Mesothelial cell of epicardium (in vitro differentiated cells): Measurements from ENCODE around the gene TRIO. TPM values are rescaled to one million over a fixed set of nuclear protein-coding genes. Genes with fewer than 3 reads are reported as not detected.

Experiments
- DNase-seq, 2 experiments: peaks; one replicate each; pipeline ENCODE4 v3.0.0; 2021; ENCODE audit warnings: low spot score in 2 of 2; ENCODE audit not compliant: unreplicated experiment in 2 of 2
- H3K27ac Mint-ChIP-seq: 2 replicates; pipeline ENCODE4 v1.8.0; 2021; ENCODE audit warnings: mixed read lengths
- H3K27me3 Mint-ChIP-seq: 2 replicates; pipeline ENCODE4 v1.8.0; 2021; ENCODE audit warnings: low read depth, mixed read lengths
- H3K36me3 Mint-ChIP-seq: 2 replicates; pipeline ENCODE4 v1.8.0; 2021; ENCODE audit warnings: mixed read lengths
- H3K4me1 Mint-ChIP-seq: 2 replicates; pipeline ENCODE4 v1.8.0; 2021; ENCODE audit warnings: mixed read lengths
- H3K4me3 Mint-ChIP-seq: 2 replicates; pipeline ENCODE4 v1.8.0; 2021; ENCODE audit warnings: mild to moderate bottlenecking, moderate library complexity, mixed read lengths
- H3K9me3 Mint-ChIP-seq: 2 replicates; pipeline ENCODE4 v1.8.0; 2021; ENCODE audit warnings: mixed read lengths
- total RNA-seq: library from RNA; stranded (reverse); gene quantifications from 3 replicates; pipeline ENCODE4 v1.2.1, GENCODE V29; 2021
- TF ChIP-seq, protein P1 (sequence below): fragments of 200-600 bp; sonication (generic); IDR thresholded peaks from one replicate; pipeline ENCODE4 v1.5.0; 2021; ENCODE audit warnings: antibody characterized with exemption; ENCODE audit not compliant: unreplicated experiment

Gene TRIO
- total RNA-seq, 1 donor from 2014 or later, result 209 TPM

DNA sequence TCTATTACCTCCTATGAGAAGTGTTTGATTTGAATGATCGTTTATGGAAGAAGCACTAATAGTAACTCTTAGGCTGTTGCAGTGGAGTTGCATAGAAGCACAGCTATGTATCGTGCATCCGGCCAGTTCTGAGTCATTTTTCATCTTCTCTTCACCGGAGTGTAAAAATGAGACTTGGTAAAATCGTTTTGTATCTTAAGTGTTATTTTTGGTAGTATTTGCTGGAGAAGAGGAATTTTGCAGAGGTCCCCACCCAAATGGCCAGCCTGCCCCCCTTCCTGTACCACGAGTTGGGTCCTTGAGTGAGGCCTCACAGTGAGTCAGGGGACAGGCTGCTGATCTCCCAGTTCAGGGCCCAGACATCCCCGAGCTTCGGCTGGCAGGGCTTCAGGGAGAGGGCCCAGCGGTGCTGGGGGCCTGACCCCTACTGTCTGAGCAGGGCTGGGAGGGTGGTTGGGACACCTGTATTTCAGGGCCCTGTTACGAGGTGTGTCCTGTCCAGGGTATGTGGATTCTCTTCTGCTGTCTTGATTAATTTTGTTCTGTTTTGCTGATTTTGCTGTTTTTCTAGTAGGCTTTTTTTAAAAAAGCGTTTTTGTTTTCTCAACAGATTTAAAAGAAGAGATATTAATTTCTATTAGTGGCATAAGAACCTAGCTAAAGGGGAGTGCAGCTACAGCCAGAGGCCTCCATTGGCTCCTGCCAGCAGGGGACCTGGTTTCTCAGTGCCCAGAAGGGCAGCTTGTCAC, 210.8 kb downstream of the TRIO start:
- TF ChIP-seq, protein P1, sequence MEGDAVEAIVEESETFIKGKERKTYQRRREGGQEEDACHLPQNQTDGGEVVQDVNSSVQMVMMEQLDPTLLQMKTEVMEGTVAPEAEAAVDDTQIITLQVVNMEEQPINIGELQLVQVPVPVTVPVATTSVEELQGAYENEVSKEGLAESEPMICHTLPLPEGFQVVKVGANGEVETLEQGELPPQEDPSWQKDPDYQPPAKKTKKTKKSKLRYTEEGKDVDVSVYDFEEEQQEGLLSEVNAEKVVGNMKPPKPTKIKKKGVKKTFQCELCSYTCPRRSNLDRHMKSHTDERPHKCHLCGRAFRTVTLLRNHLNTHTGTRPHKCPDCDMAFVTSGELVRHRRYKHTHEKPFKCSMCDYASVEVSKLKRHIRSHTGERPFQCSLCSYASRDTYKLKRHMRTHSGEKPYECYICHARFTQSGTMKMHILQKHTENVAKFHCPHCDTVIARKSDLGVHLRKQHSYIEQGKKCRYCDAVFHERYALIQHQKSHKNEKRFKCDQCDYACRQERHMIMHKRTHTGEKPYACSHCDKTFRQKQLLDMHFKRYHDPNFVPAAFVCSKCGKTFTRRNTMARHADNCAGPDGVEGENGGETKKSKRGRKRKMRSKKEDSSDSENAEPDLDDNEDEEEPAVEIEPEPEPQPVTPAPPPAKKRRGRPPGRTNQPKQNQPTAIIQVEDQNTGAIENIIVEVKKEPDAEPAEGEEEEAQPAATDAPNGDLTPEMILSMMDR, result no peak
- DNase-seq, result no peak
- no peaks in the 10 kb centered on the region for H3K9me3 Mint-ChIP-seq
- H3K27me3 Mint-ChIP-seq, result no peaks in the 10 kb centered on the region
- peaks cover 4% of the 10 kb centered on the region for H3K36me3 Mint-ChIP-seq
- H3K4me3 Mint-ChIP-seq, result no peak overlapping the region
- no peaks in the 10 kb centered on the region for H3K4me1 Mint-ChIP-seq
- H3K27ac Mint-ChIP-seq, result no peak overlapping the region

DNA sequence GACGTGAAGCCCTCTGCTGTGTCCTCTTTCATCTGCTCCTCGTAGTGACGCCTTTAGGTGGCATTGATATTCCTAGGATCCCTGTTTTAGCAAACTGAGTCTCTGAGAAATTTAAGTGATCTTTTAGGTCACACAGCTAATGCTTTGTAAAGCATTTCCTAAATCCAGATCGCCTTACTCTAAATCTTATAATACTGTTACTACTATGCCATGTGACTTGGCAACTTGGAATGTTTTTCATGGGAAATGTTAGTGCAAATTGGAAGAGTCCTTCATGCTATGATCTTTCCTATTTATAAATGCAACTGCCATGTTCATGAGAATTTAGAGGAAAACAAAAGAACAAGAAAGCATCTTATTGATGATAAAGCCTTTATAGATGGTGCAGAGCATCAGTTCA, 212.2 kb downstream of the TRIO start:
- no peak for DNase-seq
- H3K4me1 Mint-ChIP-seq, result no peaks in the 10 kb centered on the region
- H3K4me3 Mint-ChIP-seq, result no peak overlapping the region
- H3K36me3 Mint-ChIP-seq, result peaks cover 5% of the 10 kb centered on the region
- no peak overlapping the region for H3K27ac Mint-ChIP-seq
- TF ChIP-seq, protein P1, result no peak
- no peaks in the 10 kb centered on the region for H3K9me3 Mint-ChIP-seq
- H3K27me3 Mint-ChIP-seq, result no peaks in the 10 kb centered on the region

DNA sequence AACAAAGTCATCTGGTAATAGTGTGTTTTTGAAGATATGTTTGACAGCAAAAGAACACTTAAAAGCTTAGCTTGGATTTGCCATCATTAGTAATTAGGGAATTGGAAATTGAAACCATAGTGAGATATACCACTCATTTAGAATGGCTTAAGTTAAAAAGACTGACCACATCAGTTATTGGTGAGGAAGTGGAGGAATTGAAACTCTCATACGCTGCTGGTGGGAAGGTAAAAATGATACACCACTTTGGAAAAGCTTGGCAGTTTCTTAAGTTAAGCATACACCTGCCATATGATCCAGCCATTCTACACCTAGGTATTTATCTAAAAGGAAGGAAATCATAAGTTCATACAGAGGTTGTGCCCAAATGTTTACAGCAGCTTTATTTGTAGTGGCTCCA, 213.2 kb downstream of the TRIO start:
- TF ChIP-seq, protein P1, result no peak
- Mint-ChIP-seq H3K36me3 (peaks cover 13% of the 10 kb centered on the region), H3K9me3 (no peaks in the 10 kb centered on the region), H3K4me3 (no peak overlapping the region), H3K27ac (no peak overlapping the region), H3K27me3 (no peaks in the 10 kb centered on the region), H3K4me1 (no peaks in the 10 kb centered on the region)
- no peak for DNase-seq

DNA sequence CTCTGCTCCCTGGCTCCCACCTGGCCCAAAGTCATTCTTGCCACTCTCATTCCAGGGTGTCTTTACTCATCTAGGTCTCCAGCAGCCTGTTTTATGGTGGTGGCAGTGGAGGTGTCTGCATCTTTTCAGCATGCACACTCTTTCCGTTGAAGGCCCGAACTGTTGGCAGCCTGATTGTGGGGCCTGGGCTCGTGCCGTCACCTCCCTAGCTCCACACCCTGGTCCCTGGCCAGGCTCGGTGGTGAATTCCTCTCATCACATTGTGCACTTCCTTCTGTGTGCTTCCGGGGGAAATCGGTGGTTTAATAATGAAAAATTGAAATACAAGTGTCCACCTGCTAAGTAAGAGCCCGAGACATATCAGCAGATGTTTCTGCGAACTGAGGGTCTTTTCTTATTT, 214.3 kb downstream of the TRIO start:
- no peak overlapping the region for H3K4me3 Mint-ChIP-seq
- H3K9me3 Mint-ChIP-seq, result no peaks in the 10 kb centered on the region
- H3K36me3 Mint-ChIP-seq, result peaks cover 20% of the 10 kb centered on the region
- H3K4me1 Mint-ChIP-seq, result no peaks in the 10 kb centered on the region
- no peaks in the 10 kb centered on the region for H3K27me3 Mint-ChIP-seq
- H3K27ac Mint-ChIP-seq, result no peak overlapping the region
- no peak for DNase-seq
- TF ChIP-seq, protein P1, result no peak

DNA sequence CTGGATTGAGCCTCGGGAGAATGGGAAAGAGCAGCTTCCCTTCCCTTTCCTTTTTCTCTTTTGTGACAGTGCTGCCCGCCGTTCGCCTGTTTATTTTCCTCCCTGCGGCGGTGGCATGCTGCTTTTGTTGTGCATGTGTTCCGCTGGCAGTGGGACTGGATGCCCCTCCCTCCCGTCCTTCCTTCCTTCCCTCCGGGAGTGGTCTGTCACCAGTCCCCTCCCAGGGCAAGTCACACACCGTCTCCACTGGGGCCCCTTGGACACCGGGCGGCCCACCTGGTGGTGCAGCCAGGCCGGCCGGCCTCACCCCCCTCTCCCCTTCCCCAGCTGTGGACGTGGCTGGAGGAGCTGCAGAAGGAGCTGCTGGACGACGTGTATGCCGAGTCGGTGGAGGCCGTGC, 214.7 kb downstream of the TRIO start:
- H3K36me3 Mint-ChIP-seq, result peaks cover 22% of the 10 kb centered on the region
- H3K27me3 Mint-ChIP-seq, result no peaks in the 10 kb centered on the region
- TF ChIP-seq, protein P1, result no peak
- no peak overlapping the region for H3K4me3 Mint-ChIP-seq
- DNase-seq, result no peak
- H3K4me1 Mint-ChIP-seq, result no peaks in the 10 kb centered on the region
- H3K9me3 Mint-ChIP-seq, result no peaks in the 10 kb centered on the region
- no peak overlapping the region for H3K27ac Mint-ChIP-seq
